ENCODE data around the gene CPVL.

CPVL gene

GRCh38 chr7:29112721-29113120 lies 33.6 kb downstream of the CPVL start:
- Histone ChIP-seq H3K9ac (ENCODE audit: insufficient read length, low read depth) (no peak overlapping the region), H3K4me1 (ENCODE audit: insufficient read depth, insufficient read length) (no peaks in the 10 kb centered on the region), H3K4me3 (ENCODE audit: insufficient read length, low read depth) (no peak overlapping the region), H3K36me3 (ENCODE audit: insufficient read depth, insufficient read length, low read length) (peaks cover 12% of the 10 kb centered on the region), H3K27me3 (ENCODE audit: insufficient read depth, insufficient read length) (no peaks in the 10 kb centered on the region), H3K9me3 (ENCODE audit: insufficient read depth, low read length) (no peaks in the 10 kb centered on the region)
- TF ChIP-seq ZNF274 (IDR thresholded peaks at IDR 0.05; ENCODE audit: low read depth, low read length) (no peak), SUZ12 (IDR thresholded peaks at IDR 0.05; ENCODE audit: extremely low read depth, insufficient read depth, insufficient read length) (no peak), YY1 (IDR thresholded peaks at IDR 0.05; ENCODE audit: insufficient read depth, insufficient read length) (no peak)
- no peak for DNase-seq (ENCODE audit: low read depth, low spot score)

GRCh38 chr7:29109899-29110298 lies 36.4 kb downstream of the CPVL start:
- no peak for DNase-seq (ENCODE audit: low read depth, low spot score)

GRCh38 chr7:29109358-29109757 lies 37.0 kb downstream of the CPVL start:
- DNase-seq (ENCODE audit: low read depth, low spot score) = no peak
- Histone ChIP-seq H3K4me3 (ENCODE audit: insufficient read length, low read depth) (no peak overlapping the region), H3K9me3 (ENCODE audit: insufficient read depth, low read length) (no peaks in the 10 kb centered on the region), H3K27me3 (ENCODE audit: insufficient read depth, insufficient read length) (no peaks in the 10 kb centered on the region), H3K36me3 (ENCODE audit: insufficient read depth, insufficient read length, low read length) (peaks cover 17% of the 10 kb centered on the region), H3K4me1 (ENCODE audit: insufficient read depth, insufficient read length) (peaks cover 3% of the 10 kb centered on the region), H3K9ac (ENCODE audit: insufficient read length, low read depth) (no peak overlapping the region)
- no peak for TF ChIP-seq YY1 (IDR thresholded peaks at IDR 0.05; ENCODE audit: insufficient read depth, insufficient read length)
- no peak for TF ChIP-seq SUZ12 (IDR thresholded peaks at IDR 0.05; ENCODE audit: extremely low read depth, insufficient read depth, insufficient read length)
- no peak for TF ChIP-seq ZNF274 (IDR thresholded peaks at IDR 0.05; ENCODE audit: low read depth, low read length)

More at GRCh38 chr7:29109899-29110298, 36.4 kb downstream of the CPVL start:
- H3K27me3 ChIP-seq (ENCODE audit: insufficient read depth, insufficient read length) = no peaks in the 10 kb centered on the region
- peaks cover 3% of the 10 kb centered on the region for H3K4me1 ChIP-seq (ENCODE audit: insufficient read depth, insufficient read length)
- H3K36me3 ChIP-seq (ENCODE audit: insufficient read depth, insufficient read length, low read length) = peaks cover 17% of the 10 kb centered on the region
- no peak overlapping the region for H3K4me3 ChIP-seq (ENCODE audit: insufficient read length, low read depth)
- TF ChIP-seq ZNF274 (IDR thresholded peaks at IDR 0.05; ENCODE audit: low read depth, low read length) (no peak), YY1 (IDR thresholded peaks at IDR 0.05; ENCODE audit: insufficient read depth, insufficient read length) (no peak), SUZ12 (IDR thresholded peaks at IDR 0.05; ENCODE audit: extremely low read depth, insufficient read depth, insufficient read length) (no peak)
- H3K9me3 ChIP-seq (ENCODE audit: insufficient read depth, low read length) = no peaks in the 10 kb centered on the region
- no peak overlapping the region for H3K9ac ChIP-seq (ENCODE audit: insufficient read length, low read depth)

GRCh38 chr7:29107056-29107455 lies 39.3 kb downstream of the CPVL start:
- Histone ChIP-seq H3K9ac (ENCODE audit: insufficient read length, low read depth) (no peak overlapping the region), H3K4me3 (ENCODE audit: insufficient read length, low read depth) (no peak overlapping the region), H3K36me3 (ENCODE audit: insufficient read depth, insufficient read length, low read length) (peaks cover 14% of the 10 kb centered on the region), H3K4me1 (ENCODE audit: insufficient read depth, insufficient read length) (peaks cover 3% of the 10 kb centered on the region), H3K9me3 (ENCODE audit: insufficient read depth, low read length) (no peaks in the 10 kb centered on the region), H3K27me3 (ENCODE audit: insufficient read depth, insufficient read length) (no peaks in the 10 kb centered on the region)
- DNase-seq (ENCODE audit: low read depth, low spot score) = no peak
- TF ChIP-seq ZNF274 (IDR thresholded peaks at IDR 0.05; ENCODE audit: low read depth, low read length) (no peak), YY1 (IDR thresholded peaks at IDR 0.05; ENCODE audit: insufficient read depth, insufficient read length) (no peak), SUZ12 (IDR thresholded peaks at IDR 0.05; ENCODE audit: extremely low read depth, insufficient read depth, insufficient read length) (no peak)

GRCh38 chr7:29106669-29106988 lies 39.7 kb downstream of the CPVL start:
- Histone ChIP-seq H3K4me3 (ENCODE audit: insufficient read length, low read depth) (no peak overlapping the region), H3K9ac (ENCODE audit: insufficient read length, low read depth) (no peak overlapping the region), H3K27me3 (ENCODE audit: insufficient read depth, insufficient read length) (no peaks in the 10 kb centered on the region), H3K9me3 (ENCODE audit: insufficient read depth, low read length) (no peaks in the 10 kb centered on the region), H3K36me3 (ENCODE audit: insufficient read depth, insufficient read length, low read length) (peaks cover 10% of the 10 kb centered on the region), H3K4me1 (ENCODE audit: insufficient read depth, insufficient read length) (peaks cover 3% of the 10 kb centered on the region)
- no peak for DNase-seq (ENCODE audit: low read depth, low spot score)
- no peak for TF ChIP-seq YY1 (IDR thresholded peaks at IDR 0.05; ENCODE audit: insufficient read depth, insufficient read length)

GRCh38 chr7:29105752-29106668 lies 40.3 kb downstream of the CPVL start:
- Histone ChIP-seq H3K9ac (ENCODE audit: insufficient read length, low read depth) (no peak overlapping the region), H3K9me3 (ENCODE audit: insufficient read depth, low read length) (no peaks in the 10 kb centered on the region), H3K36me3 (ENCODE audit: insufficient read depth, insufficient read length, low read length) (peaks cover 5% of the 10 kb centered on the region), H3K27me3 (ENCODE audit: insufficient read depth, insufficient read length) (no peaks in the 10 kb centered on the region), H3K4me3 (ENCODE audit: insufficient read length, low read depth) (no peak overlapping the region), H3K4me1 (ENCODE audit: insufficient read depth, insufficient read length) (peaks cover 3% of the 10 kb centered on the region)
- peak; percentile 74 for DNase-seq (ENCODE audit: low read depth, low spot score)
- TF ChIP-seq SUZ12 (IDR thresholded peaks at IDR 0.05; ENCODE audit: extremely low read depth, insufficient read depth, insufficient read length) (no peak), YY1 (IDR thresholded peaks at IDR 0.05; ENCODE audit: insufficient read depth, insufficient read length) (no peak), ZNF274 (IDR thresholded peaks at IDR 0.05; ENCODE audit: low read depth, low read length) (no peak)

GRCh38 chr7:29105191-29105590 lies 41.1 kb downstream of the CPVL start:
- TF ChIP-seq ZNF274 (IDR thresholded peaks at IDR 0.05; ENCODE audit: low read depth, low read length) (no peak), YY1 (IDR thresholded peaks at IDR 0.05; ENCODE audit: insufficient read depth, insufficient read length) (no peak), SUZ12 (IDR thresholded peaks at IDR 0.05; ENCODE audit: extremely low read depth, insufficient read depth, insufficient read length) (no peak)
- Histone ChIP-seq H3K36me3 (ENCODE audit: insufficient read depth, insufficient read length, low read length) (peaks cover 5% of the 10 kb centered on the region), H3K4me1 (ENCODE audit: insufficient read depth, insufficient read length) (peaks cover 6% of the 10 kb centered on the region), H3K4me3 (ENCODE audit: insufficient read length, low read depth) (no peak overlapping the region), H3K27me3 (ENCODE audit: insufficient read depth, insufficient read length) (no peaks in the 10 kb centered on the region), H3K9me3 (ENCODE audit: insufficient read depth, low read length) (no peaks in the 10 kb centered on the region), H3K9ac (ENCODE audit: insufficient read length, low read depth) (no peak overlapping the region)
- DNase-seq (ENCODE audit: low read depth, low spot score) = no peak
